GM23338 (cell line): ENCODE measurements around the gene IQCK. TPM values are rescaled to one million over a fixed set of nuclear protein-coding genes. Genes with fewer than 3 reads are reported as not detected.

Source experiments
- ATAC-seq: fragments of 200-7000 bp; cut with Tn5 transposase; 3 replicates; pipeline ENCODE4 v1.9.1; 2020
- DNase-seq: peaks from one replicate; pipeline ENCODE4 v3.0.0-alpha.2; 2015; ENCODE audit warnings: low spot score
- H2AFZ ChIP-seq: fragments of 200-600 bp; sonication (generic); 2 replicates; pipeline ENCODE4 v1.8.0; 2016; ENCODE audit warnings: antibody characterized with exemption, mild to moderate bottlenecking, moderate library complexity
- H3F3A ChIP-seq: fragments of 200-600 bp; sonication (generic); replicated peaks from 2 replicates; pipeline ENCODE4 v1.8.0; 2017; ENCODE audit warnings: antibody characterized with exemption, mixed run types, low read depth
- H3K27ac ChIP-seq: fragments of 200-600 bp; sonication (generic); 2 replicates; pipeline ENCODE4 v1.6.1; 2016; ENCODE audit warnings: low read depth
- H3K27me3 ChIP-seq: fragments of 200-600 bp; sonication (generic); 2 replicates; pipeline ENCODE4 v1.8.0; 2016; ENCODE audit warnings: mild to moderate bottlenecking, mixed run types, moderate library complexity; ENCODE audit not compliant: insufficient read depth
- H3K36me3 ChIP-seq: fragments of 200-600 bp; sonication (generic); 2 replicates; pipeline ENCODE4 v1.8.0; 2016; ENCODE audit warnings: mild to moderate bottlenecking; ENCODE audit not compliant: insufficient read depth
- H3K4me1 ChIP-seq: fragments of 200-600 bp; sonication (generic); 2 replicates; pipeline ENCODE4 v1.8.0; 2016; ENCODE audit warnings: mild to moderate bottlenecking, moderate library complexity; ENCODE audit not compliant: insufficient read depth
- H3K4me2 ChIP-seq: fragments of 200-600 bp; sonication (generic); 2 replicates; pipeline ENCODE4 v1.7.1; 2017; ENCODE audit warnings: mixed run types
- H3K4me3 ChIP-seq: fragments of 200-600 bp; sonication (generic); 2 replicates; pipeline ENCODE4 v1.6.1; 2016; ENCODE audit warnings: mixed run types
- H3K79me2 ChIP-seq: fragments of 200-600 bp; sonication (generic); replicated peaks from 2 replicates; pipeline ENCODE4 v1.8.0; 2017; ENCODE audit warnings: mild to moderate bottlenecking; ENCODE audit not compliant: insufficient read depth
- H3K9me2 ChIP-seq: fragments of 200-600 bp; sonication (generic); 2 replicates; pipeline ENCODE4 v1.8.0; 2017; ENCODE audit not compliant: insufficient read depth
- H4K20me1 ChIP-seq: fragments of 200-600 bp; sonication (generic); replicated peaks from 2 replicates; pipeline ENCODE4 v1.8.0; 2017; ENCODE audit warnings: mild to moderate bottlenecking; ENCODE audit not compliant: insufficient read depth
- H3K27ac Mint-ChIP-seq: 2 replicates; pipeline ENCODE4 v1.8.0; 2020; ENCODE audit warnings: inconsistent platforms, mild to moderate bottlenecking, moderate library complexity, mixed read lengths
- H3K27me3 Mint-ChIP-seq: 3 replicates; pipeline ENCODE4 v1.8.0; 2022; ENCODE audit warnings: low read depth, mild to moderate bottlenecking, moderate library complexity, mixed read lengths, inconsistent platforms; ENCODE audit not compliant: insufficient read depth, poor library complexity
- H3K36me3 Mint-ChIP-seq: 3 replicates; pipeline ENCODE4 v1.8.0; 2021; ENCODE audit warnings: low read depth, mild to moderate bottlenecking, inconsistent platforms, moderate library complexity, mixed read lengths
- H3K4me1 Mint-ChIP-seq: 3 replicates; pipeline ENCODE4 v1.8.0; 2020; ENCODE audit warnings: mild to moderate bottlenecking, inconsistent platforms, mixed read lengths
- H3K4me3 Mint-ChIP-seq: 3 replicates; pipeline ENCODE4 v1.8.0; 2021; ENCODE audit warnings: moderate library complexity, mild to moderate bottlenecking, inconsistent platforms, mixed read lengths
- H3K9me3 Mint-ChIP-seq: 3 replicates; pipeline ENCODE4 v1.8.0; 2020; ENCODE audit warnings: moderate library complexity, mild to moderate bottlenecking, inconsistent platforms, mixed read lengths
- CTCF ChIP-seq, 2 experiments: fragments of 200-600 bp in 1 of 2; sonication (generic) in 1 of 2; conservative IDR thresholded peaks; 2 replicates each; pipeline versions ENCODE4 v1.5.1 to v1.6.1; 2016 to 2017; ENCODE audit warnings: antibody characterized with exemption in 2 of 2, low read depth in 2 of 2, mild to moderate bottlenecking in 2 of 2, moderate library complexity in 1 of 2
- ETS1 ChIP-seq: IDR thresholded peaks from 2 replicates; pipeline ENCODE4 v1.6.1; 2016; ENCODE audit warnings: antibody characterized with exemption
- JUNB ChIP-seq: IDR thresholded peaks from one replicate; pipeline ENCODE4 v1.6.1; 2016; ENCODE audit warnings: antibody characterized with exemption; ENCODE audit not compliant: unreplicated experiment
- NANOG ChIP-seq: IDR thresholded peaks from 2 replicates; pipeline ENCODE4 v1.6.1; 2016; ENCODE audit warnings: antibody characterized with exemption, borderline replicate concordance
- POLR2AphosphoS5 ChIP-seq: IDR thresholded peaks from 2 replicates; pipeline ENCODE4 v1.6.1; 2016; ENCODE audit warnings: antibody characterized with exemption, low read depth
- REST ChIP-seq: IDR thresholded peaks from one replicate; pipeline ENCODE4 v1.6.1; 2018; ENCODE audit warnings: antibody characterized with exemption; ENCODE audit not compliant: unreplicated experiment
- STAT1 ChIP-seq: IDR thresholded peaks from one replicate; pipeline ENCODE4 v1.6.1; 2016; ENCODE audit warnings: antibody characterized with exemption; ENCODE audit not compliant: unreplicated experiment
- ZNF462 ChIP-seq: fragments of 250-450 bp; sonication (Bioruptor Pico); IDR thresholded peaks from 2 replicates; pipeline ENCODE4 v1.5.0; 2020; ENCODE audit warnings: mild to moderate bottlenecking, moderate library complexity
- polyA plus RNA-seq: library from polyadenylated mRNA; unstranded; fragments of >200 nt; fragmentation: Nextera tagmentation; extraction: Ambion mirVana; gene quantifications from 2 replicates; pipeline ENCODE4 v1.2.1, GENCODE V29; 2016
- total RNA-seq: library from RNA; depleted of rRNA; stranded (reverse); fragments of >200 nt; shearing (Covaris generic); gene quantifications from 2 replicates; pipeline ENCODE4 v1.2.3, GENCODE V29; 2014

Gene IQCK
- total and polyA plus RNA-seq, 2 experiments from 2014 or later: 7.6 to 10.0 TPM

- TF ChIP-seq ZNF462 (no peak), JUNB (no peak)
Measured at GRCh38 chr16:19672378-19672777, 45.7 kb upstream of the IQCK start (continued).

- ATAC-seq (no peak), DNase-seq (no peak)
- no peaks in the 10 kb centered on the region for H3K27me3 ChIP-seq
- no peaks in the 10 kb centered on the region for H4K20me1 ChIP-seq
- H3K4me1 ChIP-seq: no peaks in the 10 kb centered on the region
- Mint-ChIP-seq H3K27me3 (peaks cover 6% of the 10 kb centered on the region), H3K27ac (no peak overlapping the region), H3K9me3 (no peaks in the 10 kb centered on the region), H3K36me3 (peaks cover 5% of the 10 kb centered on the region; the same call in 2 of the 3 replicates), H3K4me1 (no peaks in the 10 kb centered on the region), H3K4me3 (no peak overlapping the region)
- H3K4me2 ChIP-seq: no peak overlapping the region
- no peaks in the 10 kb centered on the region; the same call in 1 of the 2 replicates for H3K36me3 ChIP-seq
- no peaks in the 10 kb centered on the region for H3K9me2 ChIP-seq
- H3K79me2 ChIP-seq: no peaks in the 10 kb centered on the region
- no peak overlapping the region for H2AFZ ChIP-seq
- no peak overlapping the region for H3K4me3 ChIP-seq
- H3F3A ChIP-seq: no peaks in the 10 kb centered on the region
- TF ChIP-seq REST (no peak), JUNB (no peak), ETS1 (no peak), CTCF (conservative IDR thresholded peaks at IDR 0.05; ENCODE audit: low read depth in 2 of 2) (no peak), NANOG (no peak), POLR2AphosphoS5 (no peak), STAT1 (no peak)
- H3K27ac ChIP-seq: no peak overlapping the region
Measured at GRCh38 chr16:19674485-19674884, 43.6 kb upstream of the IQCK start.
